Activated naive CD8-positive, alpha-beta T cell treated with anti-CD3 and anti-CD28 coated beads, Interleukin-2, amount 50 U/mL, for 16 hours (primary cell): ENCODE measurements around the gene LGI1.

Experiments used
- DNase-seq: peaks from one replicate; pipeline ENCODE4 v3.0.0-alpha.2; 2020; ENCODE audit warnings: low read depth, low spot score

LGI1 gene

DNA sequence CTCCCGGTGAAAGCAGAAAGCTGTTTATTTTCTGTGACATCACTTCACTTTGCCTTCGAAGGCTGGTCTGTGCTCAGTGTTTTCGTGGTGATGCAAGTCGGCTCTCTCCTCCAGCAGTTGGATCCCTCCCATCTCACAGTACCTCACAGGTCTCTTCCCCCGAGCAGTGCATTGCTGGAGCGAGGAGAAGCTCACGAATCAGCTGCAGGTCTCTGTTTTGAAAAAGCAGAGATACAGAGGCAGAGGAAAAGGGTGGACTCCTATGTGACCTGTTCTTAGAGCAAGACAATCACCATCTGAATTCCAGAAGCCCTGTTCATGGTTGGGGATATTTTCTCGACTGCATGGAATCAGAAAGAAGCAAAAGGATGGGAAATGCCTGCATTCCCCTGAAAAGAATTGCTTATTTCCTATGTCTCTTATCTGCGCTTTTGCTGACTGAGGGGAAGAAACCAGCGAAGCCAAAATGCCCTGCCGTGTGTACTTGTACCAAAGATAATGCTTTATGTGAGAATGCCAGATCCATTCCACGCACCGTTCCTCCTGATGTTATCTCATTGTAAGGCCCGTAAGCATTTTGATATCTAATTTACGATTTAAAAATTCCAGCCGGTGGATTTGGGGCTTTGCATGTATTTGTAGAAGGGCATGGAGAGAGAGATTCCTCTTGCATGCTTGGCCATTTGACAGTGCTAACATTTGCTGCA is at the start of gene LGI1:
LGI1 (plus strand) TSS at position 136 of the 707 bp plus-strand sequence; CDS start at position 345, 209 bp downstream.
- no peak for DNase-seq

DNA sequence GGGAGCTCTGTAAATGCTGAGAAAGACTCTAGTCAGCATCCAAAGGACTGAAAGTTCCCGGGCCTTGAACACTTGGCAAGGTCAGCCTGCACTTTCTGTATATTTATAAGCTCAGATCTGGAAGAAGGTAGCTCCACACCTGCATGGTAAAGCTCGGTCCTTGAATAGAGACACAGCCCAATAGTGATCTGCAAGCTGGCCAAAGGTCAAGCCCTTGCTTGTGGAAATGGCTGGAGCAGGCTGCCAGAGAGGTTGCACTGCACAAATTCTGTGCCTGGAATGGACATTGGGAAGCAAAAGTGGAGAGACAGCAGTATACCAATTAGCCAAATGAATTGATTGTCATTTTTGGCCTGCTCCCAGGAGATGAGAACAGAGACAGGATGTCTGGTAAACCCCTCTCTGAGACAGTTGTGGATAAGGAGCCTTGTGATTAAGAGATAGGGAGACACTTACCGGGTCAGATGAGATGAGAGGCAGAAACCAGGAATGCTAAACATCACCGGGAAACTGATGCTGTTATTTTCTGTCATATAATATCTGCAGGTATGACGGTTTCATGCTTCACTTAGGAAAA is 47.3 kb upstream of the LGI1 start:
- no peak for DNase-seq

DNA sequence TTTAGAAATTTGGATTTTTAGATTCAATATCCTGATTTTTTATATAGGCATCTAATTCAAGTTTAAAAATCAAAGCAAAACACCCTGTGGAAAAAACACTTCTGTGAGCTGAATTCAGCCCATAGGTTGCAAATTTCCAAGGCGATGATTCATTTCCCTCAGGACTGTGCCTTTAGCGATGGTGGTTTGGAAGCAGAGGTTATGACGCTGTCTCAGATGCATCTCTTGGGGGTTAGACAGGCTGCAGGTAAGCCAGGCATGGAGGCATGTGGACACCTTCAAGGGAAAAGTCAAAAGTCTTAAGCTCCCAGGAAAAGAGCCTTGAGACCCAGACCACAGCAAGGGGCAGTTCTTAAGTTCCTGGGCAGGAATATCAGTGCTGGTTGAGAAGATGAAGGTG is 45.8 kb upstream of the LGI1 start:
- no peak for DNase-seq

DNA sequence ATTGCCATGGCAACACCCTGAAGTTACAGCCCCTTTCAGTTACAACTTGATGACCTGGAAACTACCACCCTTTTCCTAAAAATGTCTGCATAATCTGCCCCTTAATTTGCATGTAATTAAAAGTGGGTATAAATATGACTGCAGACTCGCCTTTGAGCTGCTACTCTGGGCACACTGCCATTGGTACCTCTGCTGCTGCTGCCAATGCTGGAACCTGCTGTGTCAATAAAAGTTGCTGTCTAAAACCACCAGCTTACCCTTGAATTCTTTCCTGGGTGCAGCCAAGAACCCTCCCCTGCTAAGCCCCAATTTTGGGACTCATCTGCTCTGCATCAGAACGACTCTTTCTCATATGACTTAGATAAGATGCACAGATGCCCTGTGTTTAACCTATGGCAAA is 45.1 kb upstream of the LGI1 start:
- DNase-seq, result no peak

DNA sequence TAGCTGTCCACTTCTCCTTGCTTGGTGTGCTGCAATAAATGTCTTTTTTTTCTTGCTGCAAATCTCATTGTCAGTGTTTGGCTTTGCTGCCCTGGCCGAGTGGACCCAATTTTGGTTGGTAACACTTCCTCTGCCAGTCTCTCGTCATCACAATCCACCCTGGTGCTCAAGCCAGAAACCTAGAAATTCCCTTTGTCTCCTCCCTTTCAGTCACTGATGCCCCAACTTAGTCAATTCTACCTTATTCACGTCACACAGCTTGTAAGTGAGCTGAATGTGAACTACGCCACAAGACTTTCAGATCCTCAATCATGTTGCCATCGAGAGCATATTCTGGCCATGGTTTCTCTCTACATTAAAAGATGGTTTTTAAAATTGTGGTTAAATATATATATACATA is 42.4 kb upstream of the LGI1 start:
- DNase-seq, result no peak

DNA sequence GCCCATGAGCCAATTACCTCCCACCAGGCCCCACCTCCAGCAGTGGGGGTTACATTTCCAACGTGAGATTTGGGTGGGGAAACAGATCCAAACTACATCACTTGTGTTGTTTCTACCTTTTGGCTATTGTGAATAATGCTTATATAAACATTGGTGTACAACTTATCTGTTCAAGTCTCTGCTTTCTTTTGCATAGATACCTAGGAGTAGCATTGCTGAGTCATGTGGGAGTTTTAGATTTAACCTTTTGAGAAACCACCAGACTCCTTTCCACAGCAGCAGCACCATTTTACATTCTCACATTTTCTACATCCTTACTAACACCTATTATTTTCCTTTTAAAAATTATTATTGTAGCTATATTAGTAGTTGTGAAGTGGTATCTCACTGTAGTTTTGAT is 41.0 kb upstream of the LGI1 start:
- no peak for DNase-seq

DNA sequence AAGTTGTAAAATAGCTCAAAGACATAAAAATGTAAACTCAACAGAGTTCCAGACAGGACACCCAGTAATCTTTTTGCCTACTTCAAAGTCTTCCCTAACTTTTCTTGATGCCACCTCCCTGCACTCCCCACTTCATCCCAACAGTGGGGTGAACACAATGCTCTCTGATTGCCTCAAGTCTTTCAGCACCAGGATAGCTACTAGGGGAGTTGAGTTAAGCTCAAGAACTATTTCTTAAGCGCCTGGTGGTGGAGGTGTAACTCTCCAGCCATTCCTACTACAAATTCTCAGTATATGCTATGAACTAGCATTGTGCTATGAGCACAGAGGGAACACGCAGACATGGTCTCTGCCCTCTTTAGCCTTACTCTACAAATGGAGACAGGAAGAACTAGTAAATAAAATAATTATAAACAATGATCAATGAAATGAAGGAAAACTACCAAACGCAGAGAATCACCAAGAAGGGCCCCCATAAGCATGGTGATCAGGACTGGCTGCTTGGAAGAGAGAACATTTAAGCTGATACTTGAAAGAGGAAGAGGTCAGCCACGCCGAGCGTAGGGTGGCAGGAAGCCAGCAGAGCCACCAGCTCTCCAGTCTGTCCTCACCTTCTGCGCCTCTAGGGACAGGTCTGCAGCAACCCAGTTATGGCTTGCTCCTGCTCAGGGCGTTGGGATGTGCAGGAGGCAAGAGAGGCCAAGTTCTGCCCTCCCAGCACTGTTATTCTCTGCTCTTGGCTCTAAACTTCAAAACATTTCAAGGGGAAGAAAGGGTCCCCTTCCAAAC is 38.6 kb upstream of the LGI1 start:
- no peak for DNase-seq

DNA sequence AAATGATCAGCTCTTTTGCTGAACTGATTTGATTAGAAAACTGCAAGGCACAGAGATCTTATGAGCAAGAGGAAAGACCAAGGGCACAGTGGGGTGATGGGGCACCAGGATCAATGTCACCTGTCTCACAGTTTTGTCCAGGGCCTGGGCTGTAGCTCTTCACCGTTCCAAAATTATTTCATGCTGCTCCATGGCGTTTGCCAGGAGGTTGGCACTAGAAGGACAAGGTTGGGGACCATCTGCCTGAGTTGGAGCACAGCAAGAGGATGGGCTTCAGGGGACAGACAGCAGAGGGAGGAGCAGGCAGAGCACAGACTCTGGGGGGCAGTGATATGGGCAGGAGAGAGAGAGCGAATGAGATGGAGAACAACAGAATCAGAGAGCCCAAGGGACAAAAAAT is 37.8 kb upstream of the LGI1 start:
- DNase-seq, result no peak

DNA sequence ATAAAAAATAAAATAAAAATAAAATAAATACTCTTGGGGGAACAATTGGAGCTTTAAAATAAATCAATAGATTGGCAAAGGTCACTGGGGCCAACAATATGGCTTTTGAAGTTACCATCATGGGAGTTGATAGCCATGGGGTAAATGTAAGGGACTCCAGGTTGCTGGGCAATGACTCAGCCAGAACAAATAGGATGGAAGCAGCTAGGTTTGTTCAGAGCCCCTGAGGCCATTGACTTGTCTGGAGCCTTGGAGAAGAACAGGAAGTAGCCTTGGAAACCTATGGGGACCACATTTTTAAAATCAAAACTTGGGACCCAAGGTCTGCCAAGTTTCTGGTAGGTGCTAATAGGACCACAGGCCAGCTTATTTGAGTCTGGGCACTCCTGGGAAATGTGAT is 35.2 kb upstream of the LGI1 start:
- no peak for DNase-seq

DNA sequence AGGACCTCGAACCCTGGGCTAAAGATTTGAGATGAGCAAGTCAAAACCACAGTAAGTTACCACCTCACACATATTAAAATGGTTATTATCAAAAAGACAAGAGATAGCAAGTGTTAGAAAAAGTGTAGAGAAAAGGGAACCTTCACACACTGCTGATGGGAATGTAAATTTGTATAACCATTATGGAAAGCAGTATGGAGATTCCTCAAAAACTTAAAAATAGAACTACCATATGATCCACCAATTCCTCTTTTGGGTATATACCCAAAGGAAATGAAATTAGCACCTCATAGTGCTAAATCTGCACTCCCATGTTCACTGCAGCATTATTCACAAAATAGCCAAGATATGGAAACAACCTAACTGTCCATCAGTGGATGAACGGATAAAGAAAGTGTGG is 34.6 kb upstream of the LGI1 start:
- DNase-seq, result no peak

DNA sequence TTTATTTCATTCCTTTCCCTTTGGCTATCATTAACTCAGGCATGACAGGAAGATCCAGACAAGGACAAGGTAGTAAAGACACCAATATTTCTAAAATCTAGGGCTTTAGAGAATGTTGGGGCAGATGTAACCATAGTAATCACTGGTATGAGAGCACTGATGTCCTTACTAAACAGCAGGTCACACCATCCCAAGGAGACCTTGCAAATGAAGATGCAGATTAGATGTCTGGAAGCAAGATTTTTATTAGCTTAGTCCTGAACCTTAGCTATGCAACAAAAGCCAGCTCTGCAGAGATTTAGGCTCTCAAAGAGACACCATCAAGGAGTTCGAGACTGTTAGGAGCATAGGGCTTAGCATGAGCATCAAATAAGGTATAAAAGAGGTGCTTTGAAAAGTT is 31.7 kb upstream of the LGI1 start:
- no peak for DNase-seq

DNA sequence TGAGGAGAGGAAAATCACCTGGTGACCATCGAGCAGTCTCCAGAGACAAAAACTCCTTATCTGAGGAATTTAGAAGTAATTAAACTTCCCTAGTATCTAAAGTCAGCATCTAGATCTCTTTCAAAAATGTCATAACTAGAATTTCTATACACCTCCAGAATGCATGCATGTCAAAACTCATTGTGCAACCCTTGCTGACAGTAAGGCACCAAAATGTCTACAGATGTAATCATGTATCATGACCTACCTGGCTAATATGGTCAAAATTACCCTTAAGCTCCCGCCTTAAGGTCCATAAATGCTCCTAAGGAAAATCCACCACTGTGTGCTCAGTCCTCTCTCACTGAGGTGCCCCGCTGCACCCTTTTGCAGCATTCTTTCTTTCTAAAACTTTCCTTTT is 16.4 kb upstream of the LGI1 start:
- no peak for DNase-seq

DNA sequence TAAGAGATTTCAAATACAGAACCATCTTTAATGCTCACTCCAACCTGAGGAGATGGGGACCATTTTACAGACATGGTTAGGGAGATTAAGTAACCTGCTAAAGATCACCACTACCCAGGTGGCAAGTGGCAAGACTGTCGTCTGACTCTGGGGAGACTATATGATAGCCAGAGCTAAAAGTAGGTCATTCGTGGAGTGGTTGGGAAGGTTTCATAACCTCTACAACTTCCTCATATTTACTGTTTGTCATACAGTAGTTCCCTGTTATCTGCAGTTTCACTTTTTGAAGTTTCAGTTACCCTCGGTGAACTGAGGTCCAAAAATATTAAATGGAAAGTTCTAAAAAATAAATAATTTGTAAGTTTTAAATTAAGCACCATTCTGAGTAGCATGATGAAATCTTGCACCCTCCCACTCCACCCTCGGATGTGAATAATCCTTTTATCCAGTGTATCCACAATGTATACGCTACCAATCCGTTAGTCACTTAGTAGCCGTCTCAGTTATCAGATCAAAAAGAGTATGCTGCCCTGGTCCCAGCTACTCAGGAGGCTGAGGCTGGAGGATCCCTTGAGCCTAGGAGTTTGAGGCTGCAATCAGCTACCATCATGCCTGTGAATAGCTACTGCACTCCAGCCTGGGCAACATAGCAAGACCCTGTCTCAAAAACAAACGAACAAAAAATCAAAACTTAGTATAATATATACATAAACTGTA is 14.9 kb upstream of the LGI1 start:
- no peak for DNase-seq

DNA sequence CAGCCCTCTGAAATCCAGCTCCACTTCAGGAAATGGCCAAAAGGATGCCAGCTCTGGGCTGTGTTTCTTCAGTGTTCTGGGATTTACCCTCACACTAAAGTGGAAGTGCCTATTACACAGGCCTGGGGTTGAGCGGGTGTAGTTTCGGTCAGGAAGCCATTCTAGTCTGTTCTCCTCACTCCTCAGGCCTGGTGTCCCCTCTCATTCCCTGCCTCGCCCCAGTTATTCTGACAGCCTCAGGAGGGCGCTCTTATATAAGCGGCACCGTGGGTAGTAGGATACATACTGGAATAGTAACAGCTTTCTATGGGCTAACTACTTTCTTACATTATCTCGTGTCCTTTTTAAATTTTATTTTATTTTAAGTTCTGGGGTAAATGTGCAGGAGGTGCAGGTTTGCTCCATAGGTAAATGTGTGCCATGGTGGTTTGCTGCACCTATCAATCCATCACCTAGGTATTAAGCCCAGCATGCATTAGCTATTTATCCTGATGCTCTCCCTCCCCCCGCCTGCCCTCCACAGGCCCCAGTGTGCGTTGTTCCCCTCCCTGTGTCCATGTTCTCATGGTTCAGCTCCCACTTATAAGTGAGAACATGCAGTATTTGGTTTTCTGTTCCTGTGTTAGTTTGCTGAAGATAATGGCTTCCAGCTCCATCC is 12.2 kb upstream of the LGI1 start:
- no peak for DNase-seq

DNA sequence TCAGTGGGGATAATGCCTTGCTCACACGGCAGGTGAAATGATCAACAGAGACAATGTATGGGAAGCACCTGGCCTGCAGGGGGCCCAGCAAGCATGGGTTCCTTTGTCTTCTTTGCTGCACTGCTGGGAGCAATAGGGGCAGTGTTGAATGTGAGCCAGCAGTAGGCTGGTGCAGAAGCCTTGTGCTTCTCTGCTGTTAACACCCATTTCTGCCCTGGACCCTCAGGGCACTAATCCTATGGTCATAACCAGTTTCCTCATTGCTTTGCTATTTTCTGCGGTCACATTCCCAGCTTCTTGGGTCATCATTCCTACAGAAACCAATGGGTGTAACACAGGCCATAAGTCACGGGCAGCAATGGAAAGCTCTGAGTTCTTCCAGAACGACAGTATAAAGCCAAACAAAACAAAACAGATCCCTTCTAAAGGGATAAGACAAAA is 10.9 kb upstream of the LGI1 start:
- DNase-seq, result no peak

DNA sequence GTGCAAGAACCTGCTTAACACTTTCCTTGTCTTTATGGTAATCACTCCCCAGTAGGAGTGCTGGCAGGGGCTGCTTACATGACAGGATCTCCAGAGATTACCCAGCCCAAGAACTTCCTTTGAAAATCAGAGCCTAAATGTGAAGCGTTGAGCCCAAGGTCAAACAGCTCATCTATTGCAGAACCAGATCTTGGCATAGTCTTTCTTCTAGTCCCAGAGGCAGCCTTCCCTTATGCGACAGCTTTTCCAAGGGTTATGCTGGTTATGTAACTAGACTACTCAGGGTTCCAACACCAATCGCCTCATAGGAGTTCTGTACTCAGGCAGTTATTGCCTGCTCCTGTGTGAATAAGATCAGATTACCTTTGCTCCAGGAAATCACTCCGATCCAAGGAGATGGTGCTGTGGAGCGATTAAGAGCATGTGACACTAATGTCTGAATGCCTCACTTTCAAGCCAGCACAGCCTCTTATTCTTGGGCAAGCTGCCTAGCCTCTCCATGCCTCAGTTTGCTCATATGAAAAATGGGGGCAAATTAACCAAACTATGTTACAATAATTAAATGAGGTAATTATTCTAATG is 8.4 kb upstream of the LGI1 start:
- no peak for DNase-seq

DNA sequence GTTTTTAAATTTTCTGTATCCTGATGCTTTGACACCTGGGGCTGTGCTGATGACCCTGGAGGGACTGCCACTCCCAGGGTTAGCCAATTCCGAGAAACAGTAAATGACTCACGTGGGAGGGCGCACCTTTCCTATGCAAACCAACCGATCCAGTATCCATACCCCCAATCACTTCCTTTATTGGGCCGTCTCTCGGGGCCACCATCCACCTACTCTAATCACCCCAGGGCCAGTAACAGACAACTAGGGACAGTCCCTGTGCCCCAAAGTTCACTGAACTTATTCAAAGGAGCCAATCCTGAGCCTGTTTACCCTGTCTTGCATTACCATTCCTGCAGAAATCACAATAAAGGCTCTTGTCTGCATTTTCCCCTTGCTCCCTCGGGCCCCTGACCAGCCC is 6.6 kb upstream of the LGI1 start:
- DNase-seq, result no peak

DNA sequence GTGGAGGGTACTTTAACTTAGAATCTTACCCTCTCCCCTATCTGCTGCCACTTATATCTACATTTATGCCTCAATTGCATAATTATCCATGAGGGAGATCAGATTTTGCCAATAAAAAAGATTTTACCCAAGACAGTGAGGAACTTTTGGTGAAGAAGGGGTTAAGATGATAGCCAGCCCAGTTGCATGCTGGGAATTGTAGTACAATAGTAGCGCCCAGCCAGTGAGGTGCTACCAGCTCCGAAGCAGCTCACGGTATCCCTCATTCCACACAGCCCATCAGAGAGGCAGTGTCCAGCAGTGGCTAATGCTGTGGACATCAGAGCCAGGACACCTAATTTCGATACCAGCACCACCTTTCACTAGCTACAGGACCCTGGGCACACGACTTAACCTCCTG is 5.9 kb upstream of the LGI1 start:
- DNase-seq, result no peak

DNA sequence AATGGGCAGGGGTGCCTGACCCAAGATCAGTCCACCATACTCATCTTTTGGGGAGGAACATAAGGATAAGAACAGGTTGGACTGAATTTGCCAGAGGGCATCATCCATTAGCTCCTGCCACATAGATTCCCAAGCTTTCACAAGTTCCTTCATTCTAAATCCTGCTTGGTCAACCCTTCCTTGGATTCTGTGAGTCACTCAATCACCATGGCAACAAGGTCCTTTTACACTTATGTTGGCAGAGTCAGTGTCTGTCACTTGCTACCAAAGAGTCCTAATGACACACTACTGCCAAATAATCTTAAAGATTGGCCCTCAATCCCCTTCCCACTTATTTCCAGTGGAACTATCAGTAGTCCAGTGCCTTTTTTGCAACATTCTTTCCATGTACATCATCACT is 5.0 kb upstream of the LGI1 start:
- DNase-seq, result no peak

DNA sequence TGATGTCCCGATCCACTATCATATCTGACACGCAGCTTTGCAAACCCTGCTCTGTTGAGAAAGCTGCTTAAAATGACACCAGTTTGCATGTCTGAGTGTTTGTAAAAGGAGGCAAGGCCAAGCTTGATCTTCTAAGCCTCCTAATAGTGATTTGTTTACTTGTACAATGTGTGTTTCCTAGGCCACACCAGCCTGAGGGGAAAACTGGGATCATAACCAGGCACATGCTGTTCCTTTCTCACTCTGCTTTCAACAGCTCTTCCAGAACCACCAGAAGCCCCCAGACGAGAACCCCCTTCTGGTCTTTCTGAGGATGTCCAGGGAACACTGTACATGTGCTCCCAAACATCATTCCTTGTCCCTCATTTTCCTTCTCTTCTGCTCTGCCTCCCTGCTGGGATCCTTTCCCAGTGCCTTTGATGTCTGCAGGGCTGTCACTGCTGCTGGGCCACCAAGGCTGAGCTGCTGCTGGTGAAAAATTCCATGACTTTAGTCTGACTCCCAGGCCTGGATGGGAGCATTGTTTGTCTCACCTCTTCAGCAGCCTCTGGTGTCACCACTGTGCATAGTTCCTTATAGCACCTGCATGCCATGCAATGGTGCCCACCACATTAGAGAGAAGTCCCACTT is 4.0 kb upstream of the LGI1 start:
- no peak for DNase-seq

DNA sequence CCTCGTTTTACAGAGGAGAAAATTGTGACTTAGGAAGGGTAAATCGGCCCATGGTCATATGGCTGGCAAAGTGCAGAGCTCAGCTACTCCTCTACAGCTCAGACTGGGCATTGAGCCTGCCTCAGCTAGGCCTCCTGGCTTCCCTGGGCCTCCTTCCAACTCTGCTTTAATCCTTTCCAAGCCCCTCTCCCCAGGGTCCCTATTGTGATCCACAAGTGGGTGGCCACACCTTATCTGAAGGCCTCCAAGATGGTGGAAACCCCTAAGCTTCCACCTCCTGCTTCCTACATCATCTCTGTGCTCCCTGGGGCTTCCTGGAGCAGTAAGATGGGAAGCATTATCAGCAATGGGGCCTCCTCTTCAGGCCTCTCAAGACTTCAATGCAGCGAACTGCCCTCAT is 3.0 kb upstream of the LGI1 start:
- no peak for DNase-seq
